A549 (cell line): Measurements from ENCODE around the gene SLC8A1. TPM values are rescaled to one million over a fixed set of nuclear protein-coding genes. Genes with fewer than 3 reads are reported as not detected.

Experiments used
- ATAC-seq, 2 experiments: fragments of 200-7000 bp in 1 of 2; fragments of >200 bp in 1 of 2; cut with Nextera tagmentation in 1 of 2; cut with Tn5 transposase in 1 of 2; 3 replicates each; pipeline versions ENCODE4 v1.8.0 to v1.9.1; 2018 to 2020; ENCODE audit warnings: mild to moderate bottlenecking in 1 of 2, moderate library complexity in 1 of 2
- CTCF ChIA-PET: fragments of 300-600 bp; sonication (Branson Sonifier 250); formaldehyde crosslinking; extraction: SDS; loops from one replicate; lab custom pipeline; 2021; ENCODE audit warnings: antibody characterized with exemption, inconsistent platforms; lab: Yijun Ruan, JAX
- POLR2A ChIA-PET: fragments of 350-600 bp; formaldehyde crosslinking; extraction: SDS; loops from one replicate; lab custom pipeline; 2021; ENCODE audit warnings: antibody characterized with exemption, inconsistent platforms; lab: Yijun Ruan, JAX
- DNase-seq, 2 experiments: peaks; one replicate each; pipeline versions ENCODE4 v3.0.0 to v3.0.0-alpha.2; 2011 to 2016; ENCODE audit warnings: low read depth in 1 of 2, low spot score in 1 of 2
- FAIRE-seq: peaks from 2 replicates; lab custom pipeline; 2011; peaks lifted over from hg19 to GRCh38; lab: Jason Lieb, UNC
- H3K27ac ChIP-seq, 2 experiments: fragments of >200 bp; sonication (Bioruptor Twin); formaldehyde crosslinking; 3 replicates each; pipeline ENCODE4 v1.5.1; 2016 to 2017
- H3K4me1 ChIP-seq: fragments of >200 bp; sonication (Bioruptor Twin); formaldehyde crosslinking; 3 replicates; pipeline ENCODE4 v1.6.1; 2016
- H3K4me2 ChIP-seq: fragments of >200 bp; sonication (Bioruptor Twin); formaldehyde crosslinking; 3 replicates; pipeline ENCODE4 v1.6.1; 2016
- H3K4me3 ChIP-seq: fragments of >200 bp; sonication (Bioruptor Twin); formaldehyde crosslinking; 3 replicates; pipeline ENCODE4 v1.5.1; 2016
- H3K9me3 ChIP-seq: fragments of >200 bp; sonication (Bioruptor Twin); formaldehyde crosslinking; 3 replicates; pipeline ENCODE4 v1.6.1; 2016
- BHLHE40 ChIP-seq: IDR thresholded peaks from 2 replicates; pipeline ENCODE4 v1.6.1; 2012; ENCODE audit warnings: low read depth, low read length, inconsistent platforms
- CBX2 ChIP-seq: fragments of 200-600 bp; sonication (generic); IDR thresholded peaks from 2 replicates; pipeline ENCODE4 v1.6.1; 2016; ENCODE audit warnings: low read depth, mild to moderate bottlenecking, borderline replicate concordance
- CHD4 ChIP-seq: fragments of 200-600 bp; sonication (generic); IDR thresholded peaks from 2 replicates; pipeline ENCODE4 v1.6.1; 2016; ENCODE audit warnings: antibody characterized with exemption, mild to moderate bottlenecking, borderline replicate concordance
- EHMT2 ChIP-seq: fragments of 200-600 bp; sonication (generic); IDR thresholded peaks from 2 replicates; pipeline ENCODE4 v1.6.1; 2016; ENCODE audit warnings: antibody characterized with exemption, low read depth, mild to moderate bottlenecking, moderate library complexity
- EP300 ChIP-seq, 2 experiments: fragments of >200 bp; sonication (Bioruptor Twin); formaldehyde crosslinking; IDR thresholded peaks; 2 replicates in 1 of 2; 3 replicates in 1 of 2; pipeline ENCODE4 v1.6.1; 2016 to 2017
- FOSL2 ChIP-seq, 2 experiments: fragments of 450-650 bp in 1 of 2; fragments of >200 bp in 1 of 2; sonication (Bioruptor Twin) in 1 of 2; formaldehyde crosslinking; IDR thresholded peaks; 2 replicates each; pipeline versions ENCODE4 v1.5.0 to v1.6.1; 2016 to 2020; ENCODE audit warnings: mild to moderate bottlenecking in 1 of 2, moderate library complexity in 1 of 2
- GATA3 ChIP-seq: IDR thresholded peaks from 2 replicates; pipeline ENCODE4 v1.6.1; 2012; ENCODE audit warnings: borderline replicate concordance
- HOXB13 ChIP-seq: fragments of 250-450 bp; sonication (Bioruptor Pico); IDR thresholded peaks from 2 replicates; pipeline ENCODE4 v1.5.0; 2020; ENCODE audit warnings: low read depth, mild to moderate bottlenecking, moderate library complexity
- KDM5A ChIP-seq: fragments of 200-600 bp; sonication (generic); IDR thresholded peaks from 2 replicates; pipeline ENCODE4 v1.6.1; 2016; ENCODE audit warnings: antibody characterized with exemption, mild to moderate bottlenecking
- NR3C1 ChIP-seq: fragments of >200 bp; sonication (Bioruptor Twin); formaldehyde crosslinking; IDR thresholded peaks from 3 replicates; pipeline ENCODE4 v1.6.1; 2017
- PHF8 ChIP-seq: fragments of 200-600 bp; sonication (generic); IDR thresholded peaks from 2 replicates; pipeline ENCODE4 v1.6.1; 2016; ENCODE audit warnings: low read depth, mild to moderate bottlenecking, antibody characterized with exemption, moderate library complexity, borderline replicate concordance
- RARB ChIP-seq: fragments of 250-450 bp; sonication (Bioruptor Pico); IDR thresholded peaks from 2 replicates; pipeline ENCODE4 v1.8.0; 2021; ENCODE audit warnings: mild to moderate bottlenecking, moderate library complexity
- RFX5 ChIP-seq: fragments of 450-650 bp; IDR thresholded peaks from 2 replicates; pipeline ENCODE4 v1.7.1; 2014; ENCODE audit warnings: antibody characterized with exemption, mild to moderate bottlenecking, moderate library complexity
- RNF2 ChIP-seq: fragments of 200-600 bp; sonication (generic); IDR thresholded peaks from 2 replicates; pipeline ENCODE4 v1.6.1; 2016; ENCODE audit warnings: low read depth, mild to moderate bottlenecking, antibody characterized with exemption, moderate library complexity, borderline replicate concordance
- SMC3 ChIP-seq: fragments of >200 bp; sonication (Bioruptor Twin); formaldehyde crosslinking; IDR thresholded peaks from 3 replicates; pipeline ENCODE4 v1.6.1; 2018; ENCODE audit warnings: inconsistent platforms
- SREBF2 ChIP-seq: fragments of 450-650 bp; IDR thresholded peaks from 2 replicates; pipeline ENCODE4 v1.6.1; 2014; ENCODE audit warnings: mild to moderate bottlenecking, moderate library complexity
- TP53 ChIP-seq: fragments of 250-450 bp; sonication (Bioruptor Pico); IDR thresholded peaks from 2 replicates; pipeline ENCODE4 v1.5.0; 2021; ENCODE audit warnings: mild to moderate bottlenecking, moderate library complexity
- ZSCAN20 ChIP-seq: fragments of 250-450 bp; sonication (Bioruptor Pico); IDR thresholded peaks from 2 replicates; pipeline ENCODE4 v1.8.0; 2022; ENCODE audit warnings: mild to moderate bottlenecking, moderate library complexity
- WGBS: methylation state at CpG from one replicate; pipeline ENCODE4 v1.1.6; 2017; ENCODE audit errors: missing lambda C conversion rate; 5-methylcytosine and 5-hydroxymethylcytosine counted together
- polyA plus RNA-seq, 4 experiments: library from polyadenylated mRNA; depleted of rRNA in 3 of 4; stranded (reverse); fragments of >200 nt; fragmentation: RNase III in 1 of 4; extraction: RNeasy Plus Mini Kit Qiagen cat#74134 plus additional on column Dnase treatment in 1 of 4; gene quantifications; 2 replicates in 3 of 4; 3 replicates in 1 of 4; pipeline ENCODE4 v1.2.3, GENCODE V29; 2011 to 2017
- TF ChIP-seq, protein P1 (sequence below): fragments of >200 bp; sonication (Bioruptor Twin); formaldehyde crosslinking; IDR thresholded peaks from 2 replicates; pipeline ENCODE4 v1.6.1; 2016
- TF ChIP-seq, protein P2 (sequence below): fragments of 200-600 bp; sonication (generic); IDR thresholded peaks from 2 replicates; pipeline ENCODE4 v1.6.1; 2016; ENCODE audit warnings: antibody characterized with exemption, mild to moderate bottlenecking, moderate library complexity
- TF ChIP-seq, protein P3 (sequence below): IDR thresholded peaks from 2 replicates; pipeline ENCODE4 v1.6.1; 2012
- TF ChIP-seq, protein P4 (sequence below): fragments of >200 bp; sonication (Bioruptor Twin); formaldehyde crosslinking; IDR thresholded peaks from 3 replicates; pipeline ENCODE4 v1.5.1; 2016
- TF ChIP-seq, protein P5 (sequence below): IDR thresholded peaks from 2 replicates; pipeline ENCODE4 v1.6.1; 2012; ENCODE audit warnings: low read depth, borderline replicate concordance
- TF ChIP-seq, protein P6 (sequence below): fragments of 450-650 bp; IDR thresholded peaks from 2 replicates; pipeline ENCODE4 v1.6.1; 2014; ENCODE audit warnings: antibody characterized with exemption
- TF ChIP-seq, protein P7 (sequence below): IDR thresholded peaks from 2 replicates; pipeline ENCODE4 v1.6.1; 2012

Gene SLC8A1
- polyA plus RNA-seq, 2 of the 4 experiments (the other 2 are of a cell fraction) = 0.28 to 0.92 TPM

DNA sequence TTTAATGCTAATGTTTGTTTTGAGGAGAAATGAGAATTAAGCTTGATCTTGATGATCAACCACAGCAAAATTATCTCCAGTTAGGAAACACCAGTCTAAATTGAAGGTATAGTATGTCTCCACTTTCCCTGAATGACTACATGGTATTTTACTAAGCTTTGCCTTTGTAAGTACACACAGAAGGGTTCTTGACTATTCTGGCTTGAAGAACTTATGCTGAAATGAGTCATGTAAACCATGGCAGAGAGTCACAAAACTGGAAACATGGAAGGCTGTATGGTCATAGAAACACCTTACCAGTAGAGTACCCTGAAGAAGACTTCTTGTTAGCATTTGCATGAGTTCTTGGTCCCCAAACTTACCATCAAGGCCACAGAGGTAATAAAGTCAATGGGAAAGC is 250.5 kb downstream of the SLC8A1 start:
- ChIA-PET POLR2A (no interaction called here), CTCF (no interaction called here)
- Histone ChIP-seq H3K4me3 (no peak overlapping the region), H3K9me3 (no peaks in the 10 kb centered on the region), H3K4me2 (no peak overlapping the region), H3K27ac (no peak overlapping the region)
- no peak for DNase-seq
- TF ChIP-seq SMC3 = no peak
- TF ChIP-seq GATA3 = no peak
- TF ChIP-seq, protein P1, sequence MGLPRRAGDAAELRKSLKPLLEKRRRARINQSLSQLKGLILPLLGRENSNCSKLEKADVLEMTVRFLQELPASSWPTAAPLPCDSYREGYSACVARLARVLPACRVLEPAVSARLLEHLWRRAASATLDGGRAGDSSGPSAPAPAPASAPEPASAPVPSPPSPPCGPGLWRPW = no peak
- TF ChIP-seq RFX5 = no peak
- no peak for TF ChIP-seq RARB (CRISPR knock-in tag)
- TF ChIP-seq, protein P2, sequence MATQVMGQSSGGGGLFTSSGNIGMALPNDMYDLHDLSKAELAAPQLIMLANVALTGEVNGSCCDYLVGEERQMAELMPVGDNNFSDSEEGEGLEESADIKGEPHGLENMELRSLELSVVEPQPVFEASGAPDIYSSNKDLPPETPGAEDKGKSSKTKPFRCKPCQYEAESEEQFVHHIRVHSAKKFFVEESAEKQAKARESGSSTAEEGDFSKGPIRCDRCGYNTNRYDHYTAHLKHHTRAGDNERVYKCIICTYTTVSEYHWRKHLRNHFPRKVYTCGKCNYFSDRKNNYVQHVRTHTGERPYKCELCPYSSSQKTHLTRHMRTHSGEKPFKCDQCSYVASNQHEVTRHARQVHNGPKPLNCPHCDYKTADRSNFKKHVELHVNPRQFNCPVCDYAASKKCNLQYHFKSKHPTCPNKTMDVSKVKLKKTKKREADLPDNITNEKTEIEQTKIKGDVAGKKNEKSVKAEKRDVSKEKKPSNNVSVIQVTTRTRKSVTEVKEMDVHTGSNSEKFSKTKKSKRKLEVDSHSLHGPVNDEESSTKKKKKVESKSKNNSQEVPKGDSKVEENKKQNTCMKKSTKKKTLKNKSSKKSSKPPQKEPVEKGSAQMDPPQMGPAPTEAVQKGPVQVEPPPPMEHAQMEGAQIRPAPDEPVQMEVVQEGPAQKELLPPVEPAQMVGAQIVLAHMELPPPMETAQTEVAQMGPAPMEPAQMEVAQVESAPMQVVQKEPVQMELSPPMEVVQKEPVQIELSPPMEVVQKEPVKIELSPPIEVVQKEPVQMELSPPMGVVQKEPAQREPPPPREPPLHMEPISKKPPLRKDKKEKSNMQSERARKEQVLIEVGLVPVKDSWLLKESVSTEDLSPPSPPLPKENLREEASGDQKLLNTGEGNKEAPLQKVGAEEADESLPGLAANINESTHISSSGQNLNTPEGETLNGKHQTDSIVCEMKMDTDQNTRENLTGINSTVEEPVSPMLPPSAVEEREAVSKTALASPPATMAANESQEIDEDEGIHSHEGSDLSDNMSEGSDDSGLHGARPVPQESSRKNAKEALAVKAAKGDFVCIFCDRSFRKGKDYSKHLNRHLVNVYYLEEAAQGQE = no peak
- no peak for TF ChIP-seq BHLHE40
- TF ChIP-seq NR3C1 = no peak
- TF ChIP-seq HOXB13 (CRISPR knock-in tag) = no peak
- no peak for TF ChIP-seq CBX2
- TF ChIP-seq FOSL2 (IDR thresholded peaks at IDR 0.05) = no peak
- no peak for TF ChIP-seq FOSL2 (CRISPR knock-in tag; IDR thresholded peaks at IDR 0.05)
- TF ChIP-seq TP53 = no peak
- no peak for TF ChIP-seq PHF8
- no peak for TF ChIP-seq EP300 (IDR thresholded peaks at IDR 0.05)
- no peak for TF ChIP-seq KDM5A
- TF ChIP-seq, protein P3, sequence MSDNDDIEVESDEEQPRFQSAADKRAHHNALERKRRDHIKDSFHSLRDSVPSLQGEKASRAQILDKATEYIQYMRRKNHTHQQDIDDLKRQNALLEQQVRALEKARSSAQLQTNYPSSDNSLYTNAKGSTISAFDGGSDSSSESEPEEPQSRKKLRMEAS = no peak
- TF ChIP-seq, all 56 proteins: peak for 0
- ATAC-seq (no peak), FAIRE-seq (no peak)
- no peaks in the 10 kb centered on the region for H3K4me1 ChIP-seq

DNA sequence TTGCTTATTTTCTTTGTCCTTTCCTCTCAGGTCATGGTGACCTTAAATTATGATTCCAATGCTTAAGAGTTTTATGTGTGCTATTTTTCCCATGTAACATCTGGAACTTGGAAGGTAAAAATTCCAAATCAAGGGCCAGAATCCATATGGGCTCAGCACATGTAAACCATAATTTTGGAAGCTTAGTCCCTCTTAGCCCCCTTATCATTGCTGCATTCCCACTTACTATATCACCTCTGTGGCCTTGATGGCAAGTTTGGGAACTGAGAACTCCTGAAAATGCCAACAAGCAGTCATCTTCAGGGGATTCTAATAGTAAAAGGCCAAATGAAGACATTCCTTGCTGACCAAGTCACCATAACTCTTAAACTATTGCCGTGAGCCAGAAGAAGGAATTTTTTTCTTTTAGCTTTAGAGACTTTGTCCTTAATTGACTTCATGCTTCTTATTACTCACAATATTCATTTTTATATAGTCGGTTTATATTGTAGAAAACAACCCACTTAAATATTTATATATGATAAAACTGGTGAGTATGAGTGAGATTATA is 251.4 kb downstream of the SLC8A1 start:
- TF ChIP-seq TP53 = no peak
- TF ChIP-seq, all 56 proteins: peak for 0
- ChIA-PET CTCF (no interaction called here), POLR2A (no interaction called here)
- WGBS = 24% methylated on average over 2 of the region's 2 CpGs
- DNase-seq (no peak), FAIRE-seq (no peak), ATAC-seq (no peak)
- Histone ChIP-seq H3K4me3 (no peak overlapping the region), H3K27ac (no peak overlapping the region), H3K4me1 (no peaks in the 10 kb centered on the region), H3K4me2 (no peak overlapping the region), H3K9me3 (no peaks in the 10 kb centered on the region)

DNA sequence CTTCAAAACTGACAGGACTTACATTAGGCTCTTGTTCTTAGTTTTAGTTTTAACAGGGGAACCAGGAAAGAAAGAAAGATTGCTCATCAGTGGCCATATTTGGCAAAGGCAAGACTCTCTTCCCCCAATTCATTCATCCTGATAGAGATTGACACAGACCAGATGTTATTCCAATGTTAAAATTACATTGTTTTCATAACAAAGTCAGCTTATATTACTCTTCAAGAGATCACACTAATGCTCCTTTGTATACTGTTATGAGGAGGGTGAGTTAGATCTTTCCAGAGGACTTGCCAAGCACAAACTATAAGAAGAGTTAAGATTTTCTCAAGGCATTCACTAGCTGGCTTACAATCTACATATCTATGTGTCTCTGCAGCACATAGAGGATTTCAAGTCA is 252.1 kb downstream of the SLC8A1 start:
- ChIA-PET POLR2A (no interaction called here), CTCF (interaction anchor here (1.1 kb wide), 1 partner anchor 13 kb away, joined by 3 read pairs; no protein-coding TSS in a partner anchor)
- Histone ChIP-seq H3K4me2 (no peak overlapping the region), H3K4me3 (no peak overlapping the region), H3K9me3 (no peaks in the 10 kb centered on the region), H3K27ac (no peak overlapping the region), H3K4me1 (no peaks in the 10 kb centered on the region)
- ATAC-seq = no peak
- DNase-seq = no peak
- no peak for FAIRE-seq
- TF ChIP-seq, protein P4, sequence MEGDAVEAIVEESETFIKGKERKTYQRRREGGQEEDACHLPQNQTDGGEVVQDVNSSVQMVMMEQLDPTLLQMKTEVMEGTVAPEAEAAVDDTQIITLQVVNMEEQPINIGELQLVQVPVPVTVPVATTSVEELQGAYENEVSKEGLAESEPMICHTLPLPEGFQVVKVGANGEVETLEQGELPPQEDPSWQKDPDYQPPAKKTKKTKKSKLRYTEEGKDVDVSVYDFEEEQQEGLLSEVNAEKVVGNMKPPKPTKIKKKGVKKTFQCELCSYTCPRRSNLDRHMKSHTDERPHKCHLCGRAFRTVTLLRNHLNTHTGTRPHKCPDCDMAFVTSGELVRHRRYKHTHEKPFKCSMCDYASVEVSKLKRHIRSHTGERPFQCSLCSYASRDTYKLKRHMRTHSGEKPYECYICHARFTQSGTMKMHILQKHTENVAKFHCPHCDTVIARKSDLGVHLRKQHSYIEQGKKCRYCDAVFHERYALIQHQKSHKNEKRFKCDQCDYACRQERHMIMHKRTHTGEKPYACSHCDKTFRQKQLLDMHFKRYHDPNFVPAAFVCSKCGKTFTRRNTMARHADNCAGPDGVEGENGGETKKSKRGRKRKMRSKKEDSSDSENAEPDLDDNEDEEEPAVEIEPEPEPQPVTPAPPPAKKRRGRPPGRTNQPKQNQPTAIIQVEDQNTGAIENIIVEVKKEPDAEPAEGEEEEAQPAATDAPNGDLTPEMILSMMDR = no peak
- TF ChIP-seq, protein P3 = no peak
- TF ChIP-seq SREBF2 (no peak), EHMT2 (no peak), CHD4 (no peak), RNF2 (no peak), ZSCAN20 (CRISPR knock-in tag) (no peak)
- TF ChIP-seq, protein P5, sequence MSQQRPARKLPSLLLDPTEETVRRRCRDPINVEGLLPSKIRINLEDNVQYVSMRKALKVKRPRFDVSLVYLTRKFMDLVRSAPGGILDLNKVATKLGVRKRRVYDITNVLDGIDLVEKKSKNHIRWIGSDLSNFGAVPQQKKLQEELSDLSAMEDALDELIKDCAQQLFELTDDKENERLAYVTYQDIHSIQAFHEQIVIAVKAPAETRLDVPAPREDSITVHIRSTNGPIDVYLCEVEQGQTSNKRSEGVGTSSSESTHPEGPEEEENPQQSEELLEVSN = no peak
- TF ChIP-seq, protein P6, sequence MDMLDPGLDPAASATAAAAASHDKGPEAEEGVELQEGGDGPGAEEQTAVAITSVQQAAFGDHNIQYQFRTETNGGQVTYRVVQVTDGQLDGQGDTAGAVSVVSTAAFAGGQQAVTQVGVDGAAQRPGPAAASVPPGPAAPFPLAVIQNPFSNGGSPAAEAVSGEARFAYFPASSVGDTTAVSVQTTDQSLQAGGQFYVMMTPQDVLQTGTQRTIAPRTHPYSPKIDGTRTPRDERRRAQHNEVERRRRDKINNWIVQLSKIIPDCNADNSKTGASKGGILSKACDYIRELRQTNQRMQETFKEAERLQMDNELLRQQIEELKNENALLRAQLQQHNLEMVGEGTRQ = no peak
- TF ChIP-seq, protein P7, sequence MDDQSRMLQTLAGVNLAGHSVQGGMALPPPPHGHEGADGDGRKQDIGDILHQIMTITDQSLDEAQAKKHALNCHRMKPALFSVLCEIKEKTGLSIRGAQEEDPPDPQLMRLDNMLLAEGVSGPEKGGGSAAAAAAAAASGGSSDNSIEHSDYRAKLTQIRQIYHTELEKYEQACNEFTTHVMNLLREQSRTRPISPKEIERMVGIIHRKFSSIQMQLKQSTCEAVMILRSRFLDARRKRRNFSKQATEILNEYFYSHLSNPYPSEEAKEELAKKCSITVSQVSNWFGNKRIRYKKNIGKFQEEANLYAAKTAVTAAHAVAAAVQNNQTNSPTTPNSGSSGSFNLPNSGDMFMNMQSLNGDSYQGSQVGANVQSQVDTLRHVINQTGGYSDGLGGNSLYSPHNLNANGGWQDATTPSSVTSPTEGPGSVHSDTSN = no peak
- TF ChIP-seq, protein P1 = no peak
